Measurements from ENCODE around the gene TCF7L1. TPM values are rescaled to one million over a fixed set of nuclear protein-coding genes. Genes with fewer than 3 reads are reported as not detected.

TCF7L1 gene
- total RNA-seq, 1 donor from 2014 or later: 6.6 TPM

GRCh38 chr2:85259879-85260278, 126.7 kb downstream of the TCF7L1 start:
- no peak overlapping the region for H3K4me3 Mint-ChIP-seq (ENCODE audit: unreplicated experiment)
- no peaks in the 10 kb centered on the region for H3K36me3 Mint-ChIP-seq (ENCODE audit: unreplicated experiment)
- no peak overlapping the region for H3K27ac Mint-ChIP-seq (ENCODE audit: unreplicated experiment)
- H3K4me1 Mint-ChIP-seq (ENCODE audit: low read depth, unreplicated experiment): peaks cover 39% of the 10 kb centered on the region
- H3K9me3 Mint-ChIP-seq (ENCODE audit: unreplicated experiment): peaks cover 6% of the 10 kb centered on the region
- TF ChIP-seq, protein P1, sequence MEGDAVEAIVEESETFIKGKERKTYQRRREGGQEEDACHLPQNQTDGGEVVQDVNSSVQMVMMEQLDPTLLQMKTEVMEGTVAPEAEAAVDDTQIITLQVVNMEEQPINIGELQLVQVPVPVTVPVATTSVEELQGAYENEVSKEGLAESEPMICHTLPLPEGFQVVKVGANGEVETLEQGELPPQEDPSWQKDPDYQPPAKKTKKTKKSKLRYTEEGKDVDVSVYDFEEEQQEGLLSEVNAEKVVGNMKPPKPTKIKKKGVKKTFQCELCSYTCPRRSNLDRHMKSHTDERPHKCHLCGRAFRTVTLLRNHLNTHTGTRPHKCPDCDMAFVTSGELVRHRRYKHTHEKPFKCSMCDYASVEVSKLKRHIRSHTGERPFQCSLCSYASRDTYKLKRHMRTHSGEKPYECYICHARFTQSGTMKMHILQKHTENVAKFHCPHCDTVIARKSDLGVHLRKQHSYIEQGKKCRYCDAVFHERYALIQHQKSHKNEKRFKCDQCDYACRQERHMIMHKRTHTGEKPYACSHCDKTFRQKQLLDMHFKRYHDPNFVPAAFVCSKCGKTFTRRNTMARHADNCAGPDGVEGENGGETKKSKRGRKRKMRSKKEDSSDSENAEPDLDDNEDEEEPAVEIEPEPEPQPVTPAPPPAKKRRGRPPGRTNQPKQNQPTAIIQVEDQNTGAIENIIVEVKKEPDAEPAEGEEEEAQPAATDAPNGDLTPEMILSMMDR (IDR thresholded peaks at IDR 0.05; ENCODE audit: partially characterized antibody, unreplicated experiment): no peak
- DNase-seq: no peak
- H3K27me3 Mint-ChIP-seq (ENCODE audit: unreplicated experiment): peaks cover 8% of the 10 kb centered on the region

- Mint-ChIP-seq H3K9me3 (ENCODE audit: unreplicated experiment) (no peaks in the 10 kb centered on the region), H3K27ac (ENCODE audit: unreplicated experiment) (no peak overlapping the region), H3K4me1 (ENCODE audit: low read depth, unreplicated experiment) (peaks cover 16% of the 10 kb centered on the region), H3K27me3 (ENCODE audit: unreplicated experiment) (peaks cover 2% of the 10 kb centered on the region), H3K4me3 (ENCODE audit: unreplicated experiment) (no peak overlapping the region), H3K36me3 (ENCODE audit: unreplicated experiment) (no peaks in the 10 kb centered on the region)
- no peak for DNase-seq
- TF ChIP-seq, protein P1 (IDR thresholded peaks at IDR 0.05; ENCODE audit: partially characterized antibody, unreplicated experiment): no peak
Measured at GRCh38 chr2:85263591-85263990, 130.4 kb downstream of the TCF7L1 start.

DNA sequence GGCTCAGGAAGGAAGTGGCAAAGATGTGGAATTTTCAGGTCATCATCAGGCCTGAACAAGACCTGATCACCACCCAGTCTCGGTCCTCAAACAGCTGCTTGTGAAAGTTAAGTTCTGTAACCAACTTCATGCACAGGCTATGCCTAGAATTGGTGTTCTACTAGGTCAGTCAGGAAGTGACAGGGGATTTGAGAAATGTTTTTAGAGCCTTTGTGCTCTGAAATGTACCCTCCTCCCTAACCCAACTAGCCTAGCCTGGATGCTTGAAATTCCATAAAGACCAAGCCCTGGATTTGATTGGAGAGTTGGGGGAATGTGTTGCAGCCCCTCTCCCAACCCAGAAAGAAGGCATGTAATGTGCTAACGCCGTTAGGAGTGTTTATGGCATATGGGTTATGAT, 131.3 kb downstream of the TCF7L1 start:
- Mint-ChIP-seq H3K4me1 (ENCODE audit: low read depth, unreplicated experiment) (peaks cover 7% of the 10 kb centered on the region), H3K36me3 (ENCODE audit: unreplicated experiment) (no peaks in the 10 kb centered on the region), H3K4me3 (ENCODE audit: unreplicated experiment) (no peak overlapping the region), H3K27me3 (ENCODE audit: unreplicated experiment) (peaks cover 2% of the 10 kb centered on the region), H3K9me3 (ENCODE audit: unreplicated experiment) (no peaks in the 10 kb centered on the region), H3K27ac (ENCODE audit: unreplicated experiment) (no peak overlapping the region)
- TF ChIP-seq, protein P1 (IDR thresholded peaks at IDR 0.05; ENCODE audit: partially characterized antibody, unreplicated experiment): no peak
- no peak for DNase-seq

- peaks cover 2% of the 10 kb centered on the region for H3K27me3 Mint-ChIP-seq (ENCODE audit: unreplicated experiment)
- TF ChIP-seq, protein P1 (IDR thresholded peaks at IDR 0.05; ENCODE audit: partially characterized antibody, unreplicated experiment): no peak
- H3K4me3 Mint-ChIP-seq (ENCODE audit: unreplicated experiment): no peak overlapping the region
- H3K27ac Mint-ChIP-seq (ENCODE audit: unreplicated experiment): no peak overlapping the region
- H3K9me3 Mint-ChIP-seq (ENCODE audit: unreplicated experiment): no peaks in the 10 kb centered on the region
- peaks cover 1% of the 10 kb centered on the region for H3K4me1 Mint-ChIP-seq (ENCODE audit: low read depth, unreplicated experiment)
- DNase-seq: no peak
- H3K36me3 Mint-ChIP-seq (ENCODE audit: unreplicated experiment): no peaks in the 10 kb centered on the region
Measured at GRCh38 chr2:85265304-85265703, 132.1 kb downstream of the TCF7L1 start.

DNA sequence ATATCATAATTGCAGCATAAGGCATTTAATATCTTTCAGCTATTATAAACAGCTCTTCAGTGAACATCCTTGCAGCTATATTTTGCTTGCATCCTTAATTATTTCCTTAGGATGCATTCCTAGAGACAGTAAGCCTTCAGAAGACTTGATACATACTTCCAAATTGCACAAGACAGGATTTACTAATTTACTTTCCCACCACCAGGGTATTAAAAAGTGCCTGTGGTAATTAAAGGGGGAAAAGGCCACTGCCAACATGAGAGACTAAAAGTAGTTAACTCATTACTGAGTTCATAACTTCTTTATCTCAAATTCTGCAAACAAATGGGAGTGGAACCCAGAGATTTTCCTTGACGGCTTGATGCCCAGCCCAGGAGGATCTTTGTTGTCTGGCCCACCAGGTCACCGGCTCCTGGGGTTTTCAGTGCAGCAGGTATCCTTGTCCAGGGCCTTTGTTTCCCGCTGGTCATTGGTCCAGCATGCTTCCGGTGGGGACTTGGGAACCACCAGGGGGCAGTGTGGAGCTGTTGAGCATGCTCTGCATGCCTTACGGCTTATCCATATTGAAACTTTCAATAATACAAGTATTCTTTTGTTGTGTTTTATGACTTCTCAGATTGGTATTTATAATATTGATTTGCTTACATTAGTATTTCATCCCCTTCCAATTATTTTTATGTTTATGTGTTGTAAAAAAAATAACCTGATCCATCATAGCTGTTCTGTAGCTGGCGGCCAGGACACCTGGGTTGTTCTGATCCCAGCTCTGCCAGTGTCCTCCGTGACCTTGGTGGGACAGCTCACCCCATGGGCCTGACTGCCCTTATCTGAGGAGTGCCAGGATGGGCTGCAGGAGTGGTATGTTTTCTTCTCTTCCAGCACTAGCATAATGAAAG, 133.2 kb downstream of the TCF7L1 start:
- H3K4me3 Mint-ChIP-seq (ENCODE audit: unreplicated experiment): no peak overlapping the region
- no peak overlapping the region for H3K27ac Mint-ChIP-seq (ENCODE audit: unreplicated experiment)
- H3K4me1 Mint-ChIP-seq (ENCODE audit: low read depth, unreplicated experiment): no peaks in the 10 kb centered on the region
- peak; percentile 80 for DNase-seq
- no peaks in the 10 kb centered on the region for H3K9me3 Mint-ChIP-seq (ENCODE audit: unreplicated experiment)
- TF ChIP-seq, protein P1 (IDR thresholded peaks at IDR 0.05; ENCODE audit: partially characterized antibody, unreplicated experiment): peak; percentile 88
- H3K36me3 Mint-ChIP-seq (ENCODE audit: unreplicated experiment): no peaks in the 10 kb centered on the region
- no peaks in the 10 kb centered on the region for H3K27me3 Mint-ChIP-seq (ENCODE audit: unreplicated experiment)

Measured in glutamatergic neuron (in vitro differentiated cells).